Measurements from ENCODE around the gene SPOCK2. TPM values are rescaled to one million over a fixed set of nuclear protein-coding genes. Genes with fewer than 3 reads are reported as not detected.

The SPOCK2 gene
- total and polyA plus RNA-seq, 2 of the 13 experiments (the other 11 are each of a cell fraction or from before 2014, with no cell fraction given) = 8.6 to 30.6 TPM

DNA sequence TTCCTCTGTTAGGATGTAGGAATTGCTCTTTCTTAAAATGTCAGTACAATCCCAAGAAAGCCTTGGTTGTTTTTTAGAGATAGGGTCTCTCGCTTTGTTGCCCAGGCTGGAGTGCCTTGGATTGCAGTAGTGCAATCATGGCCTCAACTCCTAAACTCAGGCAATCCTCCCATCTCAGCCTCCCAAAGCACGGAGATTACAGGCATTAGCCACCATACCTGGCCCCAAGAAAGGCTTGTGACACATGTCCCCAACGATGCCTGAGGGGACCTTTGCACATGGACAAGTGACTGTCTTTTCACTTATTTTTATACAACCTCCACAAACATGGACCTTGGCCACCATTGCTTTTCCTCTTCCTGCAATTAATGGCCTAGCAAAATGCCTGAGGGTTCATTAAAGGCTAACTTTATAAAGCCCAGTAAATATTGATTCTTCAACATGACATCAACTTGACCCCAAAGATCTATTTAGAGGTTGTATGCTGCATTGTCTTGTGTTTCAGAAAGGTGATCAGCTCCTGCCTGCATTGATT is 10.0 kb upstream of the SPOCK2 start (continued):
- TF ChIP-seq BCLAF1 (IDR thresholded peaks at IDR 0.05) (no peak), JDP2 (CRISPR knock-in tag; IDR thresholded peaks at IDR 0.05; ENCODE audit: borderline replicate concordance) (no peak), HMGA1 (CRISPR knock-in tag; conservative IDR thresholded peaks at IDR 0.05) (no peak), MATR3 (CRISPR knock-in tag; IDR thresholded peaks at IDR 0.05) (no peak), NPAS2 (CRISPR knock-in tag; IDR thresholded peaks at IDR 0.05; ENCODE audit: borderline replicate concordance) (no peak), RXRB (CRISPR knock-in tag; IDR thresholded peaks at IDR 0.05; ENCODE audit: borderline replicate concordance) (peak; percentile 99), ZBTB42 (CRISPR knock-in tag; IDR thresholded peaks at IDR 0.05) (no peak), SMAD3 (CRISPR knock-in tag; IDR thresholded peaks at IDR 0.05) (peak; percentile 83), TFAP4 (IDR thresholded peaks at IDR 0.05; ENCODE audit: borderline replicate concordance, low read depth) (no peak; the same call in 1 of the 2 replicates), ZNF776 (CRISPR knock-in tag; IDR thresholded peaks at IDR 0.05) (no peak), PHB2 (IDR thresholded peaks at IDR 0.05; ENCODE audit: partially characterized antibody) (no peak), NCOA1 (CRISPR knock-in tag; IDR thresholded peaks at IDR 0.05) (peak; percentile 91), ZNF687 (CRISPR knock-in tag; IDR thresholded peaks at IDR 0.05) (no peak; the same call in 1 of the 2 replicates), ZNF605 (CRISPR knock-in tag; IDR thresholded peaks at IDR 0.05) (no peak; the same call in none of the 2 replicates), CBX1 (IDR thresholded peaks at IDR 0.05; ENCODE audit: low read depth) (no peak), NKX3-1 (CRISPR knock-in tag; IDR thresholded peaks at IDR 0.05) (no peak), RFX3 (CRISPR knock-in tag; IDR thresholded peaks at IDR 0.05) (no peak), ZNF101 (CRISPR knock-in tag; IDR thresholded peaks at IDR 0.05; ENCODE audit: borderline replicate concordance, low read depth) (no peak)
- TF ChIP-seq, protein P1, sequence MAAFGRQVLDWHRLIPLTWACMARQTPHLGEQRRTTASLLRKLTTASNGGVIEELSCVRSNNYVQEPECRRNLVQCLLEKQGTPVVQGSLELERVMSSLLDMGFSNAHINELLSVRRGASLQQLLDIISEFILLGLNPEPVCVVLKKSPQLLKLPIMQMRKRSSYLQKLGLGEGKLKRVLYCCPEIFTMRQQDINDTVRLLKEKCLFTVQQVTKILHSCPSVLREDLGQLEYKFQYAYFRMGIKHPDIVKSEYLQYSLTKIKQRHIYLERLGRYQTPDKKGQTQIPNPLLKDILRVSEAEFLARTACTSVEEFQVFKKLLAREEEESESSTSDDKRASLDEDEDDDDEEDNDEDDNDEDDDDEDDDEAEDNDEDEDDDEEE (CRISPR knock-in tag; IDR thresholded peaks at IDR 0.05) = no peak
- TF ChIP-seq, protein P2, sequence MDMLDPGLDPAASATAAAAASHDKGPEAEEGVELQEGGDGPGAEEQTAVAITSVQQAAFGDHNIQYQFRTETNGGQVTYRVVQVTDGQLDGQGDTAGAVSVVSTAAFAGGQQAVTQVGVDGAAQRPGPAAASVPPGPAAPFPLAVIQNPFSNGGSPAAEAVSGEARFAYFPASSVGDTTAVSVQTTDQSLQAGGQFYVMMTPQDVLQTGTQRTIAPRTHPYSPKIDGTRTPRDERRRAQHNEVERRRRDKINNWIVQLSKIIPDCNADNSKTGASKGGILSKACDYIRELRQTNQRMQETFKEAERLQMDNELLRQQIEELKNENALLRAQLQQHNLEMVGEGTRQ (IDR thresholded peaks at IDR 0.05; ENCODE audit: low read depth, low read length) = no peak
- TF ChIP-seq, protein P2 (CRISPR knock-in tag; IDR thresholded peaks at IDR 0.05; ENCODE audit: borderline replicate concordance) = no peak

Data from HepG2 (cell line).